CD4-positive, alpha-beta memory T cell (primary cell): ENCODE measurements around the gene COBLL1. TPM values are rescaled to one million over a fixed set of nuclear protein-coding genes. Genes with fewer than 3 reads are reported as not detected.

Experiments
- CTCF ChIA-PET: fragments of 350-600 bp; sonication (Branson Sonifier 250); formaldehyde crosslinking; loops from one replicate; lab custom pipeline; 2021; ENCODE audit warnings: inconsistent platforms; ENCODE audit not compliant: partially characterized antibody; lab: Charles Lee
- POLR2A ChIA-PET: fragments of 350-600 bp; sonication (Branson Sonifier 250); formaldehyde crosslinking; loops from one replicate; lab custom pipeline; 2021; ENCODE audit not compliant: partially characterized antibody; lab: Charles Lee
- DNase-seq, 5 donors: peaks; one replicate each; pipeline versions ENCODE4 v3.0.0 to v3.0.0-alpha.2; 2020 to 2022; ENCODE audit warnings: mixed read lengths in 1 of 5
- H3K27ac ChIP-seq: one replicate; pipeline ENCODE4 v1.7.0; 2013; ENCODE audit warnings: low read depth, low read length
- H3K27me3 ChIP-seq: 2 replicates; pipeline ENCODE4 v1.7.0; 2013; ENCODE audit warnings: mild to moderate bottlenecking, low read length, moderate library complexity; ENCODE audit not compliant: insufficient read depth
- H3K36me3 ChIP-seq: 2 replicates; pipeline ENCODE4 v1.7.0; 2013; ENCODE audit warnings: mild to moderate bottlenecking, low read length, moderate library complexity; ENCODE audit not compliant: insufficient read depth
- H3K4me1 ChIP-seq: 2 replicates; pipeline ENCODE4 v1.7.0; 2013; ENCODE audit warnings: mild to moderate bottlenecking, low read length, moderate library complexity; ENCODE audit not compliant: insufficient read depth
- H3K4me3 ChIP-seq, 2 donors: one replicate each; pipeline ENCODE4 v1.7.0; 2013; ENCODE audit warnings: low read length in 2 of 2, mild to moderate bottlenecking in 1 of 2
- H3K9me3 ChIP-seq, 2 donors: one replicate each; pipeline ENCODE4 v1.7.0; 2013; ENCODE audit warnings: low read length in 2 of 2, control low read depth in 1 of 2; ENCODE audit not compliant: control insufficient read depth in 1 of 2
- H3K27ac Mint-ChIP-seq, 7 donors: one replicate each; pipeline ENCODE4 v1.8.0; 2020 to 2021; ENCODE audit warnings: mixed read lengths in 7 of 7, mild to moderate bottlenecking in 6 of 7, inconsistent platforms in 3 of 7, moderate library complexity in 3 of 7
- H3K27me3 Mint-ChIP-seq, 2 donors: one replicate each; pipeline ENCODE4 v1.8.0; 2020 to 2021; ENCODE audit warnings: mixed read lengths in 2 of 2
- H3K36me3 Mint-ChIP-seq, 2 donors: one replicate each; pipeline ENCODE4 v1.8.0; 2020 to 2021; ENCODE audit warnings: mixed read lengths in 2 of 2, inconsistent platforms in 1 of 2, mild to moderate bottlenecking in 1 of 2
- H3K4me1 Mint-ChIP-seq, 4 donors: one replicate each; pipeline ENCODE4 v1.8.0; 2020 to 2021; ENCODE audit warnings: mixed read lengths in 4 of 4, mild to moderate bottlenecking in 1 of 4
- H3K4me3 Mint-ChIP-seq, 8 donors: one replicate each; pipeline ENCODE4 v1.8.0; 2020 to 2021; ENCODE audit warnings: mixed read lengths in 8 of 8, mild to moderate bottlenecking in 7 of 8, moderate library complexity in 6 of 8, inconsistent platforms in 3 of 8
- H3K9me3 Mint-ChIP-seq, 8 donors: one replicate each; pipeline ENCODE4 v1.8.0; 2020 to 2021; ENCODE audit warnings: mixed read lengths in 8 of 8, mild to moderate bottlenecking in 5 of 8, inconsistent platforms in 3 of 8, moderate library complexity in 1 of 8
- intact Hi-C: fragments of 100-400 bp; cut with micrococcal nuclease; formaldehyde crosslinking; loops from one replicate; pipeline ENCODE4 v1.15.1; 2023
- polyA plus RNA-seq, 2 donors: library from polyadenylated mRNA; unstranded; fragments of 300-500 nt; fragmentation: Illumina TruSeq; gene quantifications; one replicate each; pipeline ENCODE4 v1.2.3, GENCODE V29; 2021
- total RNA-seq, 2 experiments: library from RNA; stranded (reverse); gene quantifications; one replicate each; pipeline ENCODE4 v1.2.3, GENCODE V29; 2021

COBLL1 gene
- total and polyA plus RNA-seq, 4 experiments from 2014 or later: 0.42 TPM; not detected in 3

DNA sequence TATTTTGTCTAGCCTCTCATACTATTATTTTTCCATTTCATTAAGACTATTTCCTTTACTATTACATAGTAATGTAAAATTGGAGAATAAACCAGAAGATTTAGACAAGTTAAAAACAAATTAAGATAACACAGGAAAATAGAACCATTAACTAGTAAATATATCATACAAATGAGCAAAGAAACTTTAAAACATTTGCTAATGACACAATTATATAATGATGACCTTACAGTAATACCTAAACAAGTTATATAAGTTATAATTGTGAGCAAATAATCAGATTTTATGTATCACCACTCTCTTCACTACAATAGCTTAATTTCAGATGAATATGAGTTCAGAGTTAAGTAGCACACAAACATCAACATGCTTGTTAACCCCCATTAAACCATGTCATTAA is 147.8 kb downstream of the COBLL1 start:
- no peak overlapping the region for H3K27ac ChIP-seq
- no peaks in the 10 kb centered on the region for H3K27me3 ChIP-seq
- Mint-ChIP-seq H3K4me3 (no peak overlapping the region), H3K27ac (no peak overlapping the region), H3K36me3 (no peaks in the 10 kb centered on the region), H3K9me3 (peaks cover 0 to 9% (median 4%) of the 10 kb centered on the region in 8 donors), H3K4me1 (no peaks in the 10 kb centered on the region), H3K27me3 (no peaks in the 10 kb centered on the region)
- CTCF ChIA-PET: no interaction called here
- no peak for DNase-seq
- POLR2A ChIA-PET: no interaction called here
- no peaks in the 10 kb centered on the region for H3K4me1 ChIP-seq
- no peaks in the 10 kb centered on the region for H3K36me3 ChIP-seq
- no peak overlapping the region for H3K4me3 ChIP-seq
- no peaks in the 10 kb centered on the region for H3K9me3 ChIP-seq
- intact Hi-C loops: no loop called here

DNA sequence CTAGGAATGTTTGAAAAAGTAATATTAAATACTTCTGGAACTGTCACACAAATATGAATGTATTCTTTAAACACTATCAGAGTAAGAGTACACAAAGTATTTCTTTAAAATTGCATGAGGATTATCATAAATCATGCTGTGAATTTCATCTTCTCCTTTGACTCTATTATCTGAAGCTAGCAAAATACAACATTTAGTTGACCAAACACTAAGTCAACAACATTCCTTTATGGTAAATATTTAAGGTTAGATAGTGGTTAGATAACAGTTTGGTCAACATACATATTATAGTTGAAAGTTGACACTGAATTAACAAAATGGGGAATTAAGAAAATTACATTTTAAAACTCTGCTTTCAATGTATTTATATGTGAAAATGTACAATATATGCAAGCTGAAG is 148.2 kb downstream of the COBLL1 start:
- CTCF ChIA-PET: no interaction called here

DNA sequence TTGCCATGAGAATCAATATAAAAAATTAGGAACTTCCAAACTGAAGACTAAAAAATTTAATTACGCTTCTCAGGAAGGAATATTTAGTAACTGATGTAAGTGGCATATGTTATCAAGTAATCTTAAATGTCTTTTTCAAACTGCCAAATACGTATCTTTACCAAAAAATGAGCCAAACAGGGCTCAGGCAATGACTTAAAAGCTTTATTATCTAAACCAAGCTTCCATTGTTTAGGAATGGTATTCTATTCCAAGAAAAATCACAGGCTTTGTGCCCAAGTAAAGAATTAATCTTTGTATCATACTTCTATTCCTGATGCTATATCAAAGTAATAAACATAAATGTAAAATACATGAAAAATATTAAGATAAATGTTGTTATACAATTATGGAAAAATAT is 148.7 kb downstream of the COBLL1 start:
- Histone ChIP-seq H3K36me3 (no peaks in the 10 kb centered on the region), H3K9me3 (no peaks in the 10 kb centered on the region), H3K27ac (no peak overlapping the region), H3K27me3 (no peaks in the 10 kb centered on the region), H3K4me3 (no peak overlapping the region), H3K4me1 (no peaks in the 10 kb centered on the region)
- Mint-ChIP-seq H3K4me3 (no peak overlapping the region), H3K9me3 (peaks cover 0 to 9% (median 3%) of the 10 kb centered on the region in 8 donors), H3K4me1 (no peaks in the 10 kb centered on the region), H3K36me3 (no peaks in the 10 kb centered on the region), H3K27ac (no peak overlapping the region), H3K27me3 (no peaks in the 10 kb centered on the region)
- intact Hi-C loops: no loop called here
- POLR2A ChIA-PET: no interaction called here
- CTCF ChIA-PET: no interaction called here
- no peak for DNase-seq

More for the DNA sequence above, 148.2 kb downstream of the COBLL1 start:
- Histone ChIP-seq H3K27me3 (no peaks in the 10 kb centered on the region), H3K9me3 (no peaks in the 10 kb centered on the region), H3K4me3 (no peak overlapping the region), H3K36me3 (no peaks in the 10 kb centered on the region), H3K4me1 (no peaks in the 10 kb centered on the region), H3K27ac (no peak overlapping the region)
- POLR2A ChIA-PET: no interaction called here
- H3K4me3 Mint-ChIP-seq: no peak overlapping the region
- H3K27me3 Mint-ChIP-seq: no peaks in the 10 kb centered on the region
- peaks cover 0 to 9% (median 3%) of the 10 kb centered on the region in 8 donors for H3K9me3 Mint-ChIP-seq
- no peaks in the 10 kb centered on the region for H3K4me1 Mint-ChIP-seq
- no peak overlapping the region for H3K27ac Mint-ChIP-seq
- intact Hi-C loops: no loop called here
- H3K36me3 Mint-ChIP-seq: no peaks in the 10 kb centered on the region
- DNase-seq: no peak

DNA sequence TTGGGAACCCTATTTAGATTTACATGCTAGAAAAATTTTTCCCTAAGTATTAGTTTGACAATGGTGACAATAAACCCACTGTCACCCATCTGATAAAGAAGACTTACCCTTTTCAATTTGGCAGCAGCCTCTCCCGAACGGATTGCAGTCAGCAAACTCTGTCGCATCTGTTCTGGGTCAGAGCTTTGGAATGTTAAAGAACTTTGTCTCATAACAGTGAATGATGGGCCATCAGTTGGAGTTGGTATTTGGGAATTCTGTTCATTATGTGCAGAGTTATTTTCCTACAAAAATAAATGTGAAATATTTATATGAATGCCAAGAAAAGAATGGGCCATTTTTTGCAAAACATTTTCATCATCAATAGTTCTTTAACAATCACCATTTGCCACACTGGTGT is 149.5 kb downstream of the COBLL1 start:
- ChIA-PET CTCF (no interaction called here), POLR2A (no interaction called here)
- Mint-ChIP-seq H3K9me3 (peaks cover 0 to 9% (median 3%) of the 10 kb centered on the region in 8 donors), H3K4me3 (no peak overlapping the region), H3K4me1 (no peaks in the 10 kb centered on the region), H3K36me3 (no peaks in the 10 kb centered on the region), H3K27ac (no peak overlapping the region), H3K27me3 (no peaks in the 10 kb centered on the region)
- DNase-seq: no peak
- H3K9me3 ChIP-seq: no peaks in the 10 kb centered on the region
- H3K4me1 ChIP-seq: no peaks in the 10 kb centered on the region
- intact Hi-C loops: no loop called here
- H3K36me3 ChIP-seq: no peaks in the 10 kb centered on the region
- no peak overlapping the region for H3K27ac ChIP-seq
- H3K4me3 ChIP-seq: no peak overlapping the region
- H3K27me3 ChIP-seq: no peaks in the 10 kb centered on the region

DNA sequence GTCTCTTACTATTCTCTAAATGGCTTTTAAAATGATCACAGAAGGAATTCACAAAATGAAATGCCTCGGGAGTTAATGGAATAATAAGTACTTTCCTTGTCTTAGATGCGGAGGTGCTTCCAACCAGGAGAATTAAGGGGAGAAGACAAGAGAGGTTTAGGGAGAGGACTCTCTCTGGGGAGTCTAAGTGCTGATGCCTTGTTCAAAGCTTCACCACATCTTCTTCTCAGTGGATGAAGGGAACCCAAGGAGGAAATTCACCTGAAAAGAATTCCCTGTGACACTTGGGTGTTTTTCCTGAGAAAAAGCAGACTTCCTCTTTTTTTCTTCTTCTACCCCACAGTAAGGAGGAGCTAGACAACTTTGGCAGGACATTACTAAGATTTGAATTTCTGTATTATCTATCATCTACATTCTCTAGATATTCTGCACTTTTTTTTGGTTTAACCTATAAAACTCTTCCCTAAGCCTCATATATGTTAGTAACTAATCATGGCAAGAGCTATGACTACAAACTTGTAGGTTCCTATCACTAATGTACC is 150.2 kb downstream of the COBLL1 start:
- Mint-ChIP-seq H3K4me3 (no peak overlapping the region), H3K4me1 (no peaks in the 10 kb centered on the region), H3K27ac (no peak overlapping the region), H3K36me3 (no peaks in the 10 kb centered on the region), H3K9me3 (peaks cover 0 to 9% (median 3%) of the 10 kb centered on the region in 8 donors), H3K27me3 (no peaks in the 10 kb centered on the region)
- H3K4me1 ChIP-seq: no peaks in the 10 kb centered on the region
- ChIA-PET POLR2A (no interaction called here), CTCF (no interaction called here)
- intact Hi-C loops: no loop called here
- no peaks in the 10 kb centered on the region for H3K36me3 ChIP-seq
- no peaks in the 10 kb centered on the region for H3K9me3 ChIP-seq
- H3K4me3 ChIP-seq: no peak overlapping the region
- no peaks in the 10 kb centered on the region for H3K27me3 ChIP-seq
- no peak for DNase-seq
- H3K27ac ChIP-seq: no peak overlapping the region

DNA sequence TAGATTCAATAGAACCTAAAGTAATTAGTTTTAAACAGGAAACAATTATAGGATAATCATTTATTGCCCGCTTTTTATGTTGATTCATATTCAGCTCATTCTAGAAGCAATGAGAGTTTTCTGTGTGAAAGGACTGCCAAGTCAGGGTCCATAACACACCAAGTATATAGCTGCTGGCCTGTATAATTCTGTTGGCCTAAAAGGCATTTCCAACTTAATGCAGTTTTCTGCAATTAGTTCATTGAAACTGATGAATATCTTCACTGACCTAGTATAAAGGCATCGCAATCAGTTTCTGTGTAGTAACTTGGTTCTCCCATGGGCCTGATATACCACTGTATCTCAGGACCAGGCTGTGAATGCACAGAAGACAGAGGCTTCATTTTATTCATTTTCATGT is 151.3 kb downstream of the COBLL1 start:
- H3K27me3 ChIP-seq: no peaks in the 10 kb centered on the region
- no peak overlapping the region for H3K27ac ChIP-seq
- Mint-ChIP-seq H3K4me1 (no peaks in the 10 kb centered on the region), H3K27me3 (no peaks in the 10 kb centered on the region), H3K36me3 (no peaks in the 10 kb centered on the region), H3K4me3 (no peak overlapping the region), H3K9me3 (peaks cover 0 to 9% (median 3%) of the 10 kb centered on the region in 8 donors), H3K27ac (no peak overlapping the region)
- no peaks in the 10 kb centered on the region for H3K4me1 ChIP-seq
- intact Hi-C loops: no loop called here
- no peaks in the 10 kb centered on the region for H3K9me3 ChIP-seq
- DNase-seq: no peak
- H3K36me3 ChIP-seq: no peaks in the 10 kb centered on the region
- POLR2A ChIA-PET: no interaction called here
- H3K4me3 ChIP-seq: no peak overlapping the region
- CTCF ChIA-PET: no interaction called here

DNA sequence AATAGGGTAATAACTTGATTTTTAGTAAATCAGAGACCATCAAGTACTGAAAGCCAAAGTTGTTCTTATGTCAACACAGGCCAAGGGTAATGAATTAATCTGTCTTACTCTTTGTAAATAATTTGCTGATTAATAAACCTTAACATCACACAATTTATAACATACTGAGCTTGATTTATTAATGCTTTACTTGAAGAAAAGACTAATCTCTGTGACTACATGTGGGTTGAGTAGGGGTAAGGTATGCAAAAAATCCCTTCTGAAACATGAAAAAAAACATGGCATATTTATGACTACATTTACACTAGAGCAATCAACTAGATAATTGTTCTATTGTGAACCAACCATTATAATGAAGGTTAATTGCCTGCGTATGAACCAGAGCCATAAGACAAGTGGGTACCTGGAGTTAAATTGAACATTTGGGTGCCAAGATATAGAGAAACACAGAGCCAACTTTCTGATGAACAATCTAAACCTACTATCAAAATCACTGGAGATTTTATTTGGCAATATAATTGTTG is 152.7 kb downstream of the COBLL1 start:
- H3K9me3 Mint-ChIP-seq: peaks cover 0 to 5% (median 0%) of the 10 kb centered on the region in 8 donors
- DNase-seq: no peak
- intact Hi-C loops: no loop called here
- H3K36me3 Mint-ChIP-seq: no peaks in the 10 kb centered on the region
- H3K4me3 Mint-ChIP-seq: no peak overlapping the region
- no peaks in the 10 kb centered on the region for H3K9me3 ChIP-seq
- H3K27me3 Mint-ChIP-seq: no peaks in the 10 kb centered on the region
- no peak overlapping the region for H3K27ac Mint-ChIP-seq
- H3K27ac ChIP-seq: no peak overlapping the region
- no peaks in the 10 kb centered on the region for H3K27me3 ChIP-seq
- no peaks in the 10 kb centered on the region for H3K4me1 Mint-ChIP-seq
- ChIA-PET POLR2A (no interaction called here), CTCF (no interaction called here)
- no peaks in the 10 kb centered on the region for H3K36me3 ChIP-seq
- no peaks in the 10 kb centered on the region for H3K4me1 ChIP-seq
- no peak overlapping the region for H3K4me3 ChIP-seq
